Neural cell (in vitro differentiated cells): Measurements from ENCODE around the gene PRKG1. TPM values are rescaled to one million over a fixed set of nuclear protein-coding genes. Genes with fewer than 3 reads are reported as not detected.
A peak's percentile ranks its signal among the peaks of the same experiment; 100 is the strongest.

ENCODE experiments used
- H2AFZ ChIP-seq: fragments of 200-600, 300-800 bp; sonication (generic), shearing (Covaris generic); 2 replicates; pipeline ENCODE4 v1.6.0; 2014; ENCODE audit warnings: low read depth, mild to moderate bottlenecking, antibody characterized with exemption, low read length, moderate library complexity
- H3F3A ChIP-seq: fragments of 200-600 bp; shearing (Covaris generic); 2 replicates; pipeline ENCODE4 v1.6.1; 2016; ENCODE audit warnings: mild to moderate bottlenecking, moderate library complexity, mixed read lengths, antibody characterized with exemption, low read length; ENCODE audit not compliant: insufficient read depth, poor library complexity, severe bottlenecking
- H3K27ac ChIP-seq: fragments of 200-600, 300-800 bp; sonication (generic), shearing (Covaris generic); 2 replicates; pipeline ENCODE4 v1.5.1; 2014; ENCODE audit warnings: mild to moderate bottlenecking, low read length, moderate library complexity
- H3K27me3 ChIP-seq: fragments of 300-800, 200-600 bp; sonication (generic), shearing (Covaris generic); 2 replicates; pipeline ENCODE4 v1.6.0; 2014; ENCODE audit warnings: mild to moderate bottlenecking, low read depth, low read length, moderate library complexity; ENCODE audit not compliant: insufficient read depth
- H3K36me3 ChIP-seq: fragments of 300-800, 200-600 bp; sonication (generic), shearing (Covaris generic); 2 replicates; pipeline ENCODE4 v1.5.1; 2014; ENCODE audit warnings: mild to moderate bottlenecking, antibody characterized with exemption, low read length, moderate library complexity; ENCODE audit not compliant: insufficient read depth
- H3K4me2 ChIP-seq: fragments of 300-800, 200-600 bp; sonication (generic), shearing (Covaris generic); 2 replicates; pipeline ENCODE4 v1.6.0; 2014; ENCODE audit warnings: mild to moderate bottlenecking, low read length
- H3K4me3 ChIP-seq: fragments of 300-800, 200-600 bp; sonication (generic), shearing (Covaris generic); 2 replicates; pipeline ENCODE4 v1.5.1; 2014; ENCODE audit warnings: mild to moderate bottlenecking, low read length, moderate library complexity
- H3K79me2 ChIP-seq: fragments of 200-600 bp; shearing (Covaris generic); replicated peaks from 2 replicates; pipeline ENCODE4 v1.6.0; 2014; ENCODE audit warnings: mild to moderate bottlenecking, low read length, moderate library complexity; ENCODE audit not compliant: insufficient read depth
- H3K9ac ChIP-seq: fragments of 300-800, 200-600 bp; sonication (generic), shearing (Covaris generic); 2 replicates; pipeline ENCODE4 v1.6.1; 2016; ENCODE audit warnings: mild to moderate bottlenecking, low read length, mixed read lengths
- H3K9me2 ChIP-seq: fragments of 200-600 bp; shearing (Covaris generic); 2 replicates; pipeline ENCODE4 v1.6.1; 2016; ENCODE audit warnings: mild to moderate bottlenecking, low read length, mixed read lengths; ENCODE audit not compliant: insufficient read depth
- H3K9me3 ChIP-seq: fragments of 200-600, 300-800 bp; sonication (generic), shearing (Covaris generic); 2 replicates; pipeline ENCODE4 v1.6.1; 2016; ENCODE audit warnings: mild to moderate bottlenecking, mixed run types, low read length, moderate library complexity, mixed read lengths
- H4K20me1 ChIP-seq: fragments of 200-600 bp; shearing (Covaris generic); 2 replicates; pipeline ENCODE4 v1.6.1; 2016; ENCODE audit warnings: mild to moderate bottlenecking, mixed run types; ENCODE audit not compliant: insufficient read depth
- CTCF ChIP-seq: fragments of 450-650 bp; IDR thresholded peaks from 2 replicates; pipeline ENCODE4 v1.5.1; 2014; ENCODE audit warnings: antibody characterized with exemption, mild to moderate bottlenecking, moderate library complexity; ENCODE audit not compliant: poor library complexity, severe bottlenecking
- EP300 ChIP-seq: fragments of 450-650 bp; conservative IDR thresholded peaks from 2 replicates; pipeline ENCODE4 v1.6.1; 2014; ENCODE audit warnings: antibody characterized with exemption, mild to moderate bottlenecking, moderate library complexity; ENCODE audit not compliant: poor library complexity, severe bottlenecking
- EZH2 ChIP-seq: fragments of 200-600, 300-800 bp; shearing (Covaris generic), sonication (generic); IDR thresholded peaks from 2 replicates; pipeline ENCODE4 v1.6.1; 2014; ENCODE audit warnings: antibody characterized with exemption, low read length, borderline replicate concordance, mild to moderate bottlenecking; ENCODE audit not compliant: insufficient read depth, poor library complexity, severe bottlenecking
- MXI1 ChIP-seq: fragments of 450-650 bp; conservative IDR thresholded peaks from 2 replicates; pipeline ENCODE4 v1.6.1; 2014; ENCODE audit warnings: antibody characterized with exemption, mild to moderate bottlenecking; ENCODE audit not compliant: poor library complexity, severe bottlenecking
- POLR2AphosphoS5 ChIP-seq: IDR thresholded peaks from 2 replicates; pipeline ENCODE4 v1.6.1; 2012
- RAD21 ChIP-seq: fragments of 450-650 bp; conservative IDR thresholded peaks from 2 replicates; pipeline ENCODE4 v1.6.1; 2014; ENCODE audit warnings: antibody characterized with exemption, mild to moderate bottlenecking, moderate library complexity
- REST ChIP-seq: IDR thresholded peaks from 2 replicates; pipeline ENCODE4 v1.6.1; 2012; ENCODE audit warnings: borderline replicate concordance
- SMC3 ChIP-seq: fragments of 450-650 bp; conservative IDR thresholded peaks from 2 replicates; pipeline ENCODE4 v1.6.1; 2014; ENCODE audit warnings: antibody characterized with exemption, mild to moderate bottlenecking, moderate library complexity; ENCODE audit not compliant: poor library complexity
- TAF1 ChIP-seq: IDR thresholded peaks from 2 replicates; pipeline ENCODE4 v1.6.1; 2012; ENCODE audit warnings: low read depth
- polyA plus RNA-seq: library from polyadenylated mRNA; depleted of rRNA; stranded (reverse); fragments of >200 nt; gene quantifications from 2 replicates; pipeline ENCODE4 v1.2.3, GENCODE V29; 2014

PRKG1 gene
- polyA plus RNA-seq, 1 donor from 2014 or later: 2.2 TPM

- Histone ChIP-seq H3K27me3 (no peaks in the 10 kb centered on the region), H3K9me2 (no peaks in the 10 kb centered on the region)
- TF ChIP-seq EZH2: no peak
- TF ChIP-seq POLR2AphosphoS5: no peak
- TF ChIP-seq REST: no peak
- TF ChIP-seq CTCF: no peak
- no peak for TF ChIP-seq SMC3
- TF ChIP-seq TAF1: no peak
- no peak for TF ChIP-seq EP300
- TF ChIP-seq MXI1: no peak
- no peak for TF ChIP-seq RAD21
Observed at GRCh38 chr10:51892313-51892712, 818.0 kb downstream of the PRKG1 start.

GRCh38 chr10:51892965-51893658 is 818.8 kb downstream of the PRKG1 start:
- Histone ChIP-seq H3K4me2 (no peak overlapping the region), H3K9me2 (no peaks in the 10 kb centered on the region), H2AFZ (no peak overlapping the region), H3K27ac (no peak overlapping the region), H3K27me3 (no peaks in the 10 kb centered on the region), H3F3A (no peaks in the 10 kb centered on the region), H3K79me2 (no peaks in the 10 kb centered on the region), H3K9ac (no peak overlapping the region), H4K20me1 (no peaks in the 10 kb centered on the region), H3K9me3 (no peaks in the 10 kb centered on the region), H3K36me3 (no peaks in the 10 kb centered on the region), H3K4me3 (no peak overlapping the region)
- TF ChIP-seq POLR2AphosphoS5 (no peak), EZH2 (no peak), CTCF (peak; percentile 34)

More at GRCh38 chr10:51892313-51892712, 818.0 kb downstream of the PRKG1 start:
- Histone ChIP-seq H3K9me3 (no peaks in the 10 kb centered on the region), H2AFZ (no peak overlapping the region), H3K27ac (no peak overlapping the region), H3K79me2 (no peaks in the 10 kb centered on the region), H3K4me2 (no peak overlapping the region), H3K36me3 (no peaks in the 10 kb centered on the region), H3K9ac (no peak overlapping the region), H3K4me3 (no peak overlapping the region), H3F3A (no peaks in the 10 kb centered on the region), H4K20me1 (no peaks in the 10 kb centered on the region)
